Parathyroid adenoma (tissue), 2 donors: Measurements from ENCODE around the gene AFG1L.
"Not testable (repeated sequence)": the region's sequence is repeated elsewhere in the genome, so short reads cannot be mapped to it uniquely, and the experiment has no call there.

Experiments
- H2AFZ ChIP-seq: fragments of 300-600 bp; sonication (generic); one replicate; pipeline ENCODE4 v1.7.0; 2017; ENCODE audit warnings: antibody characterized with exemption, mild to moderate bottlenecking
- H3K27ac ChIP-seq: fragments of 300-600 bp; sonication (generic); one replicate; pipeline ENCODE4 v1.7.0; 2017
- H3K27me3 ChIP-seq: fragments of 300-600 bp; sonication (generic); one replicate; pipeline ENCODE4 v1.7.0; 2017; ENCODE audit warnings: low read length; ENCODE audit not compliant: control insufficient read depth, insufficient read depth
- H3K36me3 ChIP-seq: fragments of 300-600 bp; sonication (generic); one replicate; pipeline ENCODE4 v1.7.0; 2017; ENCODE audit warnings: low read length; ENCODE audit not compliant: control insufficient read depth, insufficient read depth
- H3K4me1 ChIP-seq: fragments of 300-600 bp; sonication (generic); one replicate; pipeline ENCODE4 v1.7.0; 2017; ENCODE audit warnings: control low read depth
- H3K4me2 ChIP-seq: fragments of 300-600 bp; sonication (generic); one replicate; pipeline ENCODE4 v1.7.0; 2017; ENCODE audit warnings: low read length
- H3K4me3 ChIP-seq: fragments of 300-600 bp; sonication (generic); one replicate; pipeline ENCODE4 v1.7.0; 2017; ENCODE audit warnings: low read depth, low read length
- H3K79me2 ChIP-seq: fragments of 300-600 bp; sonication (generic); one replicate; pipeline ENCODE4 v1.7.0; 2017; ENCODE audit warnings: control low read depth
- H3K9ac ChIP-seq: fragments of 300-600 bp; sonication (generic); one replicate; pipeline ENCODE4 v1.7.0; 2017; ENCODE audit warnings: mild to moderate bottlenecking
- H3K9me3 ChIP-seq: fragments of 300-600 bp; sonication (generic); one replicate; pipeline ENCODE4 v1.7.0; 2017; ENCODE audit warnings: low read length; ENCODE audit not compliant: control insufficient read depth
- CTCF ChIP-seq: fragments of 300-600 bp; sonication (generic); IDR thresholded peaks from one replicate; pipeline ENCODE4 v1.7.0; 2017; ENCODE audit warnings: antibody characterized with exemption, mild to moderate bottlenecking
- donor health status: primary hyperparathyroidism.

Gene AFG1L

GRCh38 chr6:108260126-108260808 lies 34.6 kb upstream of the AFG1L start:
- Histone ChIP-seq H3K27ac (peak overlapping the region; percentile 94), H3K4me2 (peak overlapping the region; percentile 72), H3K9ac (peak overlapping the region; percentile 95), H3K4me1 (no peaks in the 10 kb centered on the region), H2AFZ (peak overlapping the region; percentile 97), H3K36me3 (no peaks in the 10 kb centered on the region), H3K79me2 (peaks cover 13% of the 10 kb centered on the region), H3K4me3 (peak overlapping the region; percentile 94), H3K9me3 (no peaks in the 10 kb centered on the region), H3K27me3 (no peaks in the 10 kb centered on the region)
- TF ChIP-seq CTCF = no peak

GRCh38 chr6:108260809-108261569 lies 33.9 kb upstream of the AFG1L start, which contains the start of gene SNX3:
SNX3 (minus strand) TSS chr6:108261040; CDS start chr6:108260921, 119 bp downstream.
- Histone ChIP-seq H3K4me2 (peak within 1 kb of the TSS; percentile 72), H3K9ac (peak within 1 kb of the TSS; percentile 95), H3K4me3 (peak within 1 kb of the TSS; percentile 94), H3K27ac (peak within 1 kb of the TSS; percentile 94), H3K79me2 (peaks cover 10% of the 10 kb centered on the region), H2AFZ (peak within 1 kb of the TSS; percentile 97), H3K36me3 (no peaks in the 10 kb centered on the region), H3K4me1 (no peaks in the 10 kb centered on the region), H3K27me3 (no peaks in the 10 kb centered on the region), H3K9me3 (no peaks in the 10 kb centered on the region)
- no peak for TF ChIP-seq CTCF

GRCh38 chr6:108263371-108263770 lies 31.5 kb upstream of the AFG1L start:
- Histone ChIP-seq H2AFZ (no peak overlapping the region), H3K9ac (no peak overlapping the region)

GRCh38 chr6:108268845-108269244 lies 26.0 kb upstream of the AFG1L start:
- Histone ChIP-seq H2AFZ (no peak overlapping the region), H3K4me2 (no peak overlapping the region), H3K4me1 (no peaks in the 10 kb centered on the region), H3K36me3 (no peaks in the 10 kb centered on the region), H3K4me3 (no peak overlapping the region), H3K79me2 (no peaks in the 10 kb centered on the region), H3K27me3 (no peaks in the 10 kb centered on the region), H3K27ac (no peak overlapping the region), H3K9me3 (no peaks in the 10 kb centered on the region), H3K9ac (no peak overlapping the region)
- no peak for TF ChIP-seq CTCF

More at GRCh38 chr6:108263371-108263770, 31.5 kb upstream of the AFG1L start:
- Histone ChIP-seq H3K9me3 (no peaks in the 10 kb centered on the region), H3K4me1 (no peaks in the 10 kb centered on the region), H3K27me3 (no peaks in the 10 kb centered on the region), H3K36me3 (no peaks in the 10 kb centered on the region), H3K4me2 (no peak overlapping the region), H3K4me3 (no peak overlapping the region), H3K79me2 (peaks cover 10% of the 10 kb centered on the region), H3K27ac (no peak overlapping the region)
- no peak for TF ChIP-seq CTCF

- not testable (repeated sequence) for H3K4me1 ChIP-seq, H3K4me3 ChIP-seq, H3K27me3 ChIP-seq, H3K4me2 ChIP-seq, H2AFZ ChIP-seq, H3K79me2 ChIP-seq, H3K27ac ChIP-seq, H3K9ac ChIP-seq, H3K36me3 ChIP-seq, H3K9me3 ChIP-seq
Observed at GRCh38 chr6:108269955-108270354, 24.9 kb upstream of the AFG1L start.
